ENCODE measurements around the gene TBC1D23. TPM values are rescaled to one million over a fixed set of nuclear protein-coding genes. Genes with fewer than 3 reads are reported as not detected.

The TBC1D23 gene
- total RNA-seq, 1 experiment from 2014 or later: 20.6 TPM

DNA sequence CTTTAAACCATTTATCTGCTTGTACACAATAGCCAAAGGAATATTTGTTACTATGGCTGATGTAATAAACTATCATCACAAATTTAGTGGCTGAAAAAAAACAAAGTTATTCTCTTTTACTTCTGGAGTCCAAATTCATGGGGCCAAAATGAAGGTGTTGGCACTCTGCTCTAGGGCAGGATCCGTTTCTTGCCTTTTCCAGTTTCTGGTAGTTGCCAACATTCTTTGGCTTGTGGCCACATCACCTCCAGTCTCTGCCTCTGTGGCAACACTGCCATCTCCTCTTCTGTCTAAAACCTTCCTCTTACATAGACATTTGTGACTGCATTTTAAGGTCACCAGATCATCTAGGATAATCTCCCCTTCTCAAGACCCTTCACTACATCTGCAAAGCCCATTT lies 101.1 kb downstream of the TBC1D23 start:
- no peaks in the 10 kb centered on the region for H3K27me3 ChIP-seq (ENCODE audit: low read length)
- peaks cover 58% of the 10 kb centered on the region for H3K36me3 ChIP-seq (ENCODE audit: insufficient read depth, low read length)
- H3K9ac ChIP-seq (ENCODE audit: low read length): no peak overlapping the region
- no peaks in the 10 kb centered on the region for H3K9me3 ChIP-seq (ENCODE audit: low read length)
- H3K4me3 ChIP-seq (ENCODE audit: low read length): no peak overlapping the region
- H3K79me2 ChIP-seq (ENCODE audit: low read length): peaks cover 11% of the 10 kb centered on the region; the same call in 1 of the 2 replicates
- no peaks in the 10 kb centered on the region for H4K20me1 ChIP-seq (ENCODE audit: insufficient read depth, low read depth, low read length)
- no peak overlapping the region for H2AFZ ChIP-seq (ENCODE audit: low read length)
- no peak overlapping the region for H3K27ac ChIP-seq (ENCODE audit: low read length)
- no peaks in the 10 kb centered on the region for H3K9me2 ChIP-seq (replicated peaks; ENCODE audit: insufficient read depth, low read length)
- no peak overlapping the region for H3K4me2 ChIP-seq (ENCODE audit: low read depth, low read length, poor library complexity, severe bottlenecking)
- DNase-seq: no peak
- H3K4me1 ChIP-seq (ENCODE audit: low read length): no peaks in the 10 kb centered on the region

DNA sequence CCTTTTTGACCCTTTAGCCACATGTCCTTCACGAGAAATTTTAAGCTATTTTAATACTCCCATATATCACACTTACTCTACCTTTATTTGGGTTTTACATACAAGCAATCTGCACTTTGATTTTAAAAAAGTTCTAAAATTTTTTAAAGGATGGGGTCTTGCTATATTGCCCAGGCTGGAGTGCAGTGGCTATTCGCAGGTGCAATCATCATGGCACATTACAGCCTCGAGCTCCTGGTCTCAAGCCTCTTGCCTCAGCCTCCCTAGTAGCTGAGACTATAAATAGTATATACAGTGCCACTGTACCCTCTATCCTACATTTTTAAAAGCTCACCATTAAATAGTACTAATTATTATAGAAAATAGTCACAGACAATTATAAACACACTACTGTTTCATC lies 103.6 kb downstream of the TBC1D23 start:
- no peak for DNase-seq
- Histone ChIP-seq H3K4me2 (ENCODE audit: low read depth, low read length, poor library complexity, severe bottlenecking) (no peak overlapping the region), H3K9me3 (ENCODE audit: low read length) (no peaks in the 10 kb centered on the region), H3K27ac (ENCODE audit: low read length) (no peak overlapping the region), H3K36me3 (ENCODE audit: insufficient read depth, low read length) (peaks cover 64% of the 10 kb centered on the region), H3K4me1 (ENCODE audit: low read length) (no peaks in the 10 kb centered on the region), H4K20me1 (ENCODE audit: insufficient read depth, low read depth, low read length) (no peaks in the 10 kb centered on the region), H3K79me2 (ENCODE audit: low read length) (peaks cover 11% of the 10 kb centered on the region; the same call in 1 of the 2 replicates), H3K9me2 (replicated peaks; ENCODE audit: insufficient read depth, low read length) (no peaks in the 10 kb centered on the region), H3K9ac (ENCODE audit: low read length) (no peak overlapping the region), H3K4me3 (ENCODE audit: low read length) (no peak overlapping the region), H3K27me3 (ENCODE audit: low read length) (no peaks in the 10 kb centered on the region), H2AFZ (ENCODE audit: low read length) (no peak overlapping the region)

DNA sequence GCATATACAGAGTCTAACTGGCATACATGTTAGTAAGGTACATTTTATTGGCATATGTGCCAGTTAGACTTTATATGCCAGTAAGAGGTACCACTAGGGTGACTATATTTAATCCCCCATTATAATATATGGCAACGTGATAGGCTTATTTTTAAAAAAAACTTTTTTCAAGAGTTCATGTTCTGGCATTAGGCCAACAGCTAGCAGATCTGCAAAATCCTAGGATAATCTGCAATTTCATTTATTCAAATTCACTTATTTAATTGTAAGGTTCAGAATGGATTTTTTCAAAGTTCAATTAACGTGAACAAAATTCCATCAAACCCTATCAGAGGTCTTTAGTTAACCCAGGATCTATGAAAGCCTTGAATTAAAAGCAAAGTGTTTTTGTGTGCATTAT lies 105.6 kb downstream of the TBC1D23 start:
- H3K9ac ChIP-seq (ENCODE audit: low read length): no peak overlapping the region
- H3K27ac ChIP-seq (ENCODE audit: low read length): no peak overlapping the region
- H3K4me2 ChIP-seq (ENCODE audit: low read depth, low read length, poor library complexity, severe bottlenecking): no peak overlapping the region
- no peaks in the 10 kb centered on the region for H3K9me3 ChIP-seq (ENCODE audit: low read length)
- no peak for DNase-seq
- H3K9me2 ChIP-seq (replicated peaks; ENCODE audit: insufficient read depth, low read length): no peaks in the 10 kb centered on the region
- H3K4me1 ChIP-seq (ENCODE audit: low read length): no peaks in the 10 kb centered on the region
- H2AFZ ChIP-seq (ENCODE audit: low read length): no peak overlapping the region
- H4K20me1 ChIP-seq (ENCODE audit: insufficient read depth, low read depth, low read length): no peaks in the 10 kb centered on the region
- H3K36me3 ChIP-seq (ENCODE audit: insufficient read depth, low read length): peaks cover 62% of the 10 kb centered on the region
- H3K4me3 ChIP-seq (ENCODE audit: low read length): no peak overlapping the region
- H3K79me2 ChIP-seq (ENCODE audit: low read length): peaks cover 11% of the 10 kb centered on the region; the same call in 1 of the 2 replicates
- no peaks in the 10 kb centered on the region for H3K27me3 ChIP-seq (ENCODE audit: low read length)

DNA sequence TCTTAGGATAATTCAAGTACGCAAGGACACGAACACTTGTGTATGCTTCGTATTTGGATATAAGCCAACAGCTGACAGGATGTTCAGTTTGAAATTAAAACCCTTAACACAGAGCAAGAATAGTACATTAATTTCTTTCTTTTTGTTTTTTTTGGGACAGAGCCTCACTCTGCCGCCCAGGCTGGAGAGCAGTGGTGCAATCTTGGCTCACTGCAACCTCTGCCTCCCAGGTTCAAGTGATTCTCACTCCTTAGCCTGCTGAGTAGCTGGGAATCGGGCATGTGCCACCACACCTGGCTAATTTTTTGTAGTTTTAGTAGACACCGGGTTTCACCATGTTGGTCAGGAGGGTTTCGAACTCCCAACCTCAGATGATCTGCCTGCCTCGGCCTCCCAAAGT lies 107.6 kb downstream of the TBC1D23 start:
- peaks cover 58% of the 10 kb centered on the region for H3K36me3 ChIP-seq (ENCODE audit: insufficient read depth, low read length)
- H2AFZ ChIP-seq (ENCODE audit: low read length): no peak overlapping the region
- no peak overlapping the region for H3K4me3 ChIP-seq (ENCODE audit: low read length)
- H3K27ac ChIP-seq (ENCODE audit: low read length): no peak overlapping the region
- H3K4me2 ChIP-seq (ENCODE audit: low read depth, low read length, poor library complexity, severe bottlenecking): no peak overlapping the region
- no peak for DNase-seq
- H4K20me1 ChIP-seq (ENCODE audit: insufficient read depth, low read depth, low read length): no peaks in the 10 kb centered on the region
- no peaks in the 10 kb centered on the region for H3K9me2 ChIP-seq (replicated peaks; ENCODE audit: insufficient read depth, low read length)
- no peaks in the 10 kb centered on the region for H3K27me3 ChIP-seq (ENCODE audit: low read length)
- no peak overlapping the region for H3K9ac ChIP-seq (ENCODE audit: low read length)
- H3K4me1 ChIP-seq (ENCODE audit: low read length): no peaks in the 10 kb centered on the region
- peaks cover 17% of the 10 kb centered on the region; the same call in 1 of the 2 replicates for H3K79me2 ChIP-seq (ENCODE audit: low read length)
- H3K9me3 ChIP-seq (ENCODE audit: low read length): no peaks in the 10 kb centered on the region

DNA sequence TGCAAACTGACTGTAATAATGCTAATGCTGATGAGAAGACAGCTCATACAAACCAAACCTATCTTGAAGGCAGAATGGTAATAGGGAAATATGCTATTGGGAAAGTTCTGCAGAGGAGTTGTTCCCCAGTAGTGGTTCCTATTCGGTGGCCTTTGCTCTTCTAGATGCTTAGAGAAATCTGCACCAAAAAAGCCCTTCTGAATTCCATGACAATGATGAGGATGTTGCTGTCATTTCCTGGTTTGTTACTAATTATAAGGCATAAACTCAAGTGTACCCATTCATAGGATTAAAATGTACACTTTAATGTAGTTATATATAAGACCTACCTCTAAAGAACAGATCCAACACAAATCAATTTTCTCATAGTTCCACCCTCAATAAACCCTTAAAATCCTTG lies 110.0 kb downstream of the TBC1D23 start:
- no peak overlapping the region for H2AFZ ChIP-seq (ENCODE audit: low read length)
- no peak overlapping the region for H3K4me3 ChIP-seq (ENCODE audit: low read length)
- H3K4me1 ChIP-seq (ENCODE audit: low read length): no peaks in the 10 kb centered on the region
- H3K27ac ChIP-seq (ENCODE audit: low read length): no peak overlapping the region
- H3K27me3 ChIP-seq (ENCODE audit: low read length): no peaks in the 10 kb centered on the region
- H3K36me3 ChIP-seq (ENCODE audit: insufficient read depth, low read length): peaks cover 56% of the 10 kb centered on the region; the same call in 1 of the 2 replicates
- no peaks in the 10 kb centered on the region for H4K20me1 ChIP-seq (ENCODE audit: insufficient read depth, low read depth, low read length)
- H3K9me3 ChIP-seq (ENCODE audit: low read length): no peaks in the 10 kb centered on the region
- no peaks in the 10 kb centered on the region for H3K9me2 ChIP-seq (replicated peaks; ENCODE audit: insufficient read depth, low read length)
- no peak for DNase-seq
- 0 out of 2 replicates have a peak, but pooled peaks cover 10% of the 10 kb centered on the region for H3K79me2 ChIP-seq (ENCODE audit: low read length)
- no peak overlapping the region for H3K4me2 ChIP-seq (ENCODE audit: low read depth, low read length, poor library complexity, severe bottlenecking)
- H3K9ac ChIP-seq (ENCODE audit: low read length): no peak overlapping the region

DNA sequence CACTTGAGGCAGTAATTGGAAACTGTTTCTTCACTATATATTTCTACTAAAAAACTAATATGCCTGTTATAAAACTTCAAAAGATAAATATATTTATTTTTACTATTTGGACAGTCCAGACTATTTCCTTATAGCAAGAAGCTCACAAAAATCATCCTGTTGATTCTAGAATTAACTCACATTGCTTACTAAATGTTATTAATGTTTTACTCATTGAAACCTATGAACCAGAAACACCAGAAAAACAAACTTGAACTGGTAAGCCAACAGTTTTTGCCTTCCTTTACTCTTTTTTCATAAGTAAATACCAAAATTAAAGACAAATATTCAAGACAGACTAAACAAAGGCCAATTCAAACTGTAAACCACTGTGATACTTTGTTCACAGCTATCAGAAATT lies 113.7 kb downstream of the TBC1D23 start:
- no peaks in the 10 kb centered on the region for H4K20me1 ChIP-seq (ENCODE audit: insufficient read depth, low read depth, low read length)
- H3K79me2 ChIP-seq (ENCODE audit: low read length): peaks cover 26% of the 10 kb centered on the region
- H3K27ac ChIP-seq (ENCODE audit: low read length): no peak overlapping the region
- H3K4me2 ChIP-seq (ENCODE audit: low read depth, low read length, poor library complexity, severe bottlenecking): no peak overlapping the region
- H3K9me3 ChIP-seq (ENCODE audit: low read length): no peaks in the 10 kb centered on the region
- H3K4me1 ChIP-seq (ENCODE audit: low read length): no peaks in the 10 kb centered on the region
- no peaks in the 10 kb centered on the region for H3K27me3 ChIP-seq (ENCODE audit: low read length)
- no peak overlapping the region for H3K4me3 ChIP-seq (ENCODE audit: low read length)
- no peak for DNase-seq
- H3K36me3 ChIP-seq (ENCODE audit: insufficient read depth, low read length): peaks cover 56% of the 10 kb centered on the region; the same call in 1 of the 2 replicates
- no peaks in the 10 kb centered on the region for H3K9me2 ChIP-seq (replicated peaks; ENCODE audit: insufficient read depth, low read length)
- no peak overlapping the region for H3K9ac ChIP-seq (ENCODE audit: low read length)
- no peak overlapping the region for H2AFZ ChIP-seq (ENCODE audit: low read length)

Other genes starting within 250 kb of the TBC1D23 start
- 0.37 and 0.43 TPM in 2 replicates for gene FILIP1L, start 146.5 kb upstream of the TBC1D23 start, total RNA-seq (2014; rRNA removed; shearing (Covaris generic); ENCODE audit: low replicate concordance)
- gene NIT2, start 73.8 kb downstream of the TBC1D23 start, total RNA-seq (2014; rRNA removed; shearing (Covaris generic); ENCODE audit: low replicate concordance): 63.2 and 74.5 TPM in 2 replicates
- 43.1 and 45.1 TPM in 2 replicates for gene TOMM70, start 140.1 kb downstream of the TBC1D23 start, total RNA-seq (2014; rRNA removed; shearing (Covaris generic); ENCODE audit: low replicate concordance)
- gene LNP1, start 140.5 kb downstream of the TBC1D23 start, total RNA-seq (2014; rRNA removed; shearing (Covaris generic); ENCODE audit: low replicate concordance): 3.4 and 6.0 TPM in 2 replicates
- gene TMEM45A, start 231.6 kb downstream of the TBC1D23 start, total RNA-seq (2014; rRNA removed; shearing (Covaris generic); ENCODE audit: low replicate concordance): 0.11 and 1.3 TPM in 2 replicates